Measurements from ENCODE around the gene MPPE1.
A peak's percentile ranks its signal among the peaks of the same experiment; 100 is the strongest.
"Not testable (repeated sequence)": the region's sequence is repeated elsewhere in the genome, so short reads cannot be mapped to it uniquely, and the experiment has no call there.

MPPE1 gene

DNA sequence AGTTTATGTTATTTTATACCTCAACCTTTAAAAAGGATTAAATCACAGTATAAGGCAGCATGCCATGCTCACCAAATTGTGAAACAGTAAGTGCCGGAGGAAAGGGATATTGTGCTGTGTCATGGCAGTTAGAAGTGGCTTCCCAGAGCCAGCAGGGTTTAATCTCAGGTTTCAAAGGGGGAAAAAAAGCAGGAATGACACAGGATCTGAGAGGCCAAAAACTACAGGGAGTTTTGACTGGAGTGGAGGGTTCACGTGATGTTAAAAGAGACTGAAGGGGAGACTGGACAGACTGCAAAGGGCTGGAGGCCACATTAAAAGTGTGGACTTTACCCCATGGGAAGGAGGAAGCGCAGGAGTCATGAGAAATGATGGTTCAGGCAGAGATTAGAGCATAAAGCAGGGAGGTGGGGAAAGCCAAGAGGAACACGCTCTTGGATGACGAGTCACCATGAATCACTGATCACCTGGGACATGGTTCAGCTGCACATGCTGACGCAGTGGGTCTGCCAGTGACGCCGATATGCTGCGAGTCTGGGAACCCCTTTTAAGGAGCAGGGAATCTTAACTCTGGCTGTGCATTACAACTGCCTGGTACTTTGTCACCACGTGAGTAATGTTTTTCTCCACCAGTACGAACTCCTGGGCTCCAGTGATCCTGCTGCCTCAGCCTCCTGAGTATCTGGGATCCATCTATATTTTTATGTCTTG, 50.8 kb downstream of the MPPE1 start:
- no peak for DNase-seq (ENCODE audit: low spot score)

DNA sequence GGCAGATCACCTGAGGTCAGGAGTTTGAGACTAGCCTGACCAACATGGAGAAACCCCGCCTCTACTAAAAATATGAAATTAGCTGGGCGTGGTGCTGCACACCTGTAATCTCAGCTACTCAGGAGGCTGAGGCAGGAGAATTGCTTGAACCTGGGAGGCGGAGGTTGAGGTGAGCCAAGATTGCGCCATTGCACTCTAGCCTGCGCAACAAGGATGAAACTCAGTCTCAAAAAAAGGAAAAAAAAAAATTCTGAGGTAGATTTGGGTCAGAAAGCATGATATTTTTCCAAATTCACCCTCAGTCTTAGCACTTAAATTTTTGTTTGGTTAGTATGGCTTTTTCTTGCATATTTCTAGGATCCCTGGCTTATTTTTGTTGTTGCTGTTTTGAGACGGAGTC, 53.6 kb downstream of the MPPE1 start:
- DNase-seq (ENCODE audit: low spot score): not testable (repeated sequence)

DNA sequence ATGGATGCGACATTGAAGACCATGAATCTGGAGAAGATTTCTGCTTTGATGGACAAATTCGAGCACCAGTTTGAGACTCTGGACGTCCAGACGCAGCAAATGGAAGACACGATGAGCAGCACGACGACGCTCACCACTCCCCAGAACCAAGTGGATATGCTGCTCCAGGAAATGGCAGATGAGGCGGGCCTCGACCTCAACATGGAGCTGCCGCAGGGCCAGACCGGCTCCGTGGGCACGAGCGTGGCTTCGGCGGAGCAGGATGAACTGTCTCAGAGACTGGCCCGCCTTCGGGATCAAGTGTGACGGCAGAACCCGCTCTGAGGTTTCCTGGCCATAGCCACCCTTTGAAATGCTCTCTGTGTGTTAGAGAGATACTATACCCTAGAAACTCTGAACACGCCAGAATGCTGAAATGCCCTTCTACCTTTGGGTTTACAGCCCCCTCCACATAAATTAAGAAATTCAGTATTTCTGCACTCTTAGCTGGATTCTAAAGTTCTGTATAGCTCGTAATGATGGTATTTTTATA, 56.2 kb downstream of the MPPE1 start:
- DNase-seq (ENCODE audit: low spot score): peak; percentile 24

DNA sequence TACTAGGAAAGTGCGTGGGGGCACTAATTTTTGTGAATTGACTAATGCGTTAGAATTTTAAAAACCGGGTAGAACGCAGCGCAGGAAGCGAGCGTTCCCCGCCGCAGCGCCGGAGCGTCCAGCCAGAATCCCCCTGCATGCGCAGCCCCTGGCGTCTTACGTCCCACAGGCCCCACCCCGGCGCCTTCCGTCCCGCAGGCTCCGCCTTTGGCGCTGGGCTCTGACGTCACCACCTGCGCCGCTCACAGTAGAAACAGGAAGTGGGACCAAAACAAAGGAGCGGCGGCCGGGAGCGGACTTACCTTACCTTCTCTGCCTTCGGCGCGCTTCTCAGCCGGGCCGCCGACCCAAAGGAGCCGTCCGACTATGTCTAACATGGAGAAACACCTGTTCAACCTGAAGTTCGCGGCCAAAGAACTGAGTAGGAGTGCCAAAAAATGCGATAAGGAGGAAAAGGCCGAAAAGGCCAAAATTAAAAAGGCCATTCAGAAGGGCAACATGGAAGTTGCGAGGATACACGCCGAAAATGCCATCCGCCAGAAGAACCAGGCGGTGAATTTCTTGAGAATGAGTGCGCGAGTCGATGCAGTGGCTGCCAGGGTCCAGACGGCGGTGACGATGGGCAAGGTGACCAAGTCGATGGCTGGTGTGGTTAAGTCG, 56.8 kb downstream of the MPPE1 start, which contains the start of gene CHMP1B:
CHMP1B (plus strand) TSS at position 268 of the 660 bp plus-strand sequence; CDS start at position 367, 99 bp downstream.
- peak; percentile 97 for DNase-seq (ENCODE audit: low spot score)

DNA sequence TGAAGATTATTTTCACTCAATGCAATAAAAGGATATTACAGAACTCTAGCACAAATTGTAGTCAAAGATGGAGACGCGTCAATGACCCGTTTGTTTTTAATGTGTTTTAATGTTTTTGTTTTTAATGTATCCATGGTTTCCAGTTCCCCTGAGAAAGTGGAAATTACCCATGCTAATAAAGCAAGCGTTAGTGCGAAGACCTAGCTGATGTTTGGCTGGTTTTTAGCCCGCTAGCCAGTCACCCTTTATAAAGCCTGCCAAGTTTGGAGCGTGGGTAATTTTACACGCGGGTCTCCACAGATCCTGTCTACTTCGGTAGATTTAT, 57.3 kb downstream of the MPPE1 start:
- no peak for DNase-seq (ENCODE audit: low spot score)

DNA sequence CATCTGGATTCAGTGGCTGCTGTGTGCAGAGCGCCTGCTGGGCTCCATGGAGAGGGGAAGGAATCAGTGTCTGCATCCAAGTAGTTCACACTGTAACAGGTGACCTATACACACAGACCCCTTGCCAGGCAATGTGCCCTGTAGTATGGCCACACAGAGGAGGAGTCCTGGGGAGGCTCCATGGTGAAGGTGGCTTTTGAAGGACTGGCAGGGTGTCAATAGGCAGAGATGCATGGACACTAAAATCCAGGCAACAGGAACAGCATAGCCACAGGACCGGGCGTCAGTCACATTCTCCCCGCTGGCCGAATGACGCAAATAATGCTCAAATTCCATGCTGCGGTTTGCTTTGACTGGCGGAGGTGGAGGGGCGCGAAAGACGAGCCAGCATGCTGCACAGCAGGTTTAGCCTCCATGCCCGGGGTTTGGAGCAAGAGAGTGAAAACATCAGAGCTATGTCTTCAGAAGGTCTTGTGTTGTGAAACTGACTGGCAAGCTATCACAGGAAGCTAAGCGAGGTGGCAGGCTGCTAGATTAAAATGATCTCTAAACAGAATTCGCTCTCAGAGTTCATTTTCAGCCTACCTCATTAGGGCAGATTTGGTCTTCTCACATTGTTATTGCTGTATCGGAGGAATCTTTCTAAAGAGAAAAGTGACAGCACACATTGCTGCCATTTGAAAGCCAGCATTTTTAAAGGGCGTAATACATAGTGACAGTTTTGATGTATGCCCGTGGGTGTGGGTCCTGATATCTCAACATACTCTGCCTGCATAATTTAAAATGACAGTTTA, 58.1 kb downstream of the MPPE1 start:
- peak; percentile 70 for DNase-seq (ENCODE audit: low spot score)

DNA sequence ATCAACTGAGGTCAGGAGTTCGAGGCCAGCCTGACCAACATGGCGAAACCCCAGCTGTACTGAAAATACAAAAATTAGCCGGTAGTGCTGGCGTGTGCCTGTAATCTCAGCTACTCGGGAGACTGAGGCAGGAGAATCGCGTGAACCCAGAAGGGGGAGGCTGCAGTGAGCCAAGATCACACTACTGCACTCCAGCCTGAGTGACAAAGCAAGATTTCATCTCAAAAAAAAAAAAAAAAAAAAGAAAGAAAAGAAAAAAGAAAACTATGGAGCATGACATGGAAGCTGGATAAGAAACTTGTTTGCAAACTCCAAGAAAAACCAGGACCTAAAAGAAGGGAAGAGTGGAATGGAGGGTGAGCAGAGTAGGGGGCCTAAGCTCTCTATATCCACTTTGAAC, 58.8 kb downstream of the MPPE1 start:
- no peak for DNase-seq (ENCODE audit: low spot score)

DNA sequence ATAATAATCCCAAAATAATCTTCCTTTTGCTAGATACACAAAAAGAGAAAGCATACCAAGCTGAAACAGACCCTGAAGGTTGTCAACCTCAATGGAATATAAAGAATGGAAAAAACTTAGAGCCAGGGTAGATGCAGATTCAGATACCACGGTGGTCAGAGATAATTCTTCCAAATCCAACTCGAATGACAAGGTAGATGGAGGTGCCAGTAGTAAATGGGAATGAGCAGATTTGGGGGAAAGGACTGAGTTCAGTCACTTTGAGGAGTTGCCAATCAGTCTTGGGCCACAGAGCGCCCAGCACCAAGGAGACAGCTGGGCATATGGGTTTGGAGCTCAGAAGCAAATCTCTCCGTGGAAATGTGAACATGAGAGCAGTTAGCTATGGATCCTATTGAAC, 60.3 kb downstream of the MPPE1 start:
- DNase-seq (ENCODE audit: low spot score): no peak

DNA sequence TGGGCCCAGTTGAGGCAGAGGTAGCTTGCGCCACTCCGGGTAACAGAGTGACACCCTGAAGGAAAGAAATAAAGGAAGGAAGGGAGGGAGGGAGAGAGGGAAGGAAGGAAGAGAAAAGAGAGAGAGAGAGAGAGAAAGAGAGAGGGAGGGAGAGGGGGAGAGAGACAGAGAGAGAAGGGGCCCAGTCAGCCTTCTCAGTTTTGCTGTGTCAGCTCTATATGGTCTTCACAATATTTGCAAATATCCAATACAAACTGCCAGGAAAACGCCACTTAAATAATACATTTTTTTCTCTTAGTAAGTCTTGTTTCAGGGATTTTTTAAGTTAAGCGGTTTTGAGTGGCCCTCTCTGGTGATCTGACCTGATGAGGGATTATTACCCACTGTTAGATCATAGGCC, 62.5 kb downstream of the MPPE1 start:
- no peak for DNase-seq (ENCODE audit: low spot score)

DNA sequence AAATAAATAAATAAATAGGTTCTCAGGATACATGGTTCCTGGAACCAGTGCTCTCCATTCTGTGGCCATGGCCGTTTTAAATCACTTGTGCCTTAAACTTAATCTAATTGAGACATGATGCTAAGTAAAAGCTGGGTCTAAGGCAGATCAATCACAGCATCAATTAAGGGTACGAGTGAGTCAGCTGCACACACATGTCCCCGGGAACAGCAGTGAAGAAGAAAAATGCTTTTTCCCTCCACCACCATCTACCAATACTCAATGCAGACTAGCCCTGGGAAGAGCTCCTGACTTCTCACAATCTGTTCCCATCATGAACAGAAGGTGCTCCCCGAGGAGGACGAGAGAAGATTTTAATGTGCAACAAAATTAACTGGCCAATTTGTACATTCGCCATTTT, 63.7 kb downstream of the MPPE1 start:
- no peak for DNase-seq (ENCODE audit: low spot score)

DNA sequence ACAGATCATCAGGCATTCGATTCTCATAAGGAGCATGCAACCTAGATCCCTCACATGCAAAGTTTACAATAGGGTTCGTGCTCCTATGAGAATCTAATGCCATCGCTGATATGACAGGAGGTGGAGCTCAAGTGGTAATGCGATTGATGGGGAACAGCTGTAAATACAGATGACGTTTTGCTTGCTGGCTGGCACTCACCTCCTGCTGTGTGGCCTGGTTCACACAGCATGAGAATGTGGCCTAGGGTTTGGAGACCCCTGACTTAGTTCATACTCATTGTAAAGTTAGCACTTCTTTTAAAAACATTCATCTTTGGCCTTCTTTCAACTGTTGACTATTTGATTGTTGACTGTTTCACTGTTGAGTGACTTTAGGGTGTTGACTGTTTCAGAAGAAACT, 65.6 kb downstream of the MPPE1 start:
- no peak for DNase-seq (ENCODE audit: low spot score)

DNA sequence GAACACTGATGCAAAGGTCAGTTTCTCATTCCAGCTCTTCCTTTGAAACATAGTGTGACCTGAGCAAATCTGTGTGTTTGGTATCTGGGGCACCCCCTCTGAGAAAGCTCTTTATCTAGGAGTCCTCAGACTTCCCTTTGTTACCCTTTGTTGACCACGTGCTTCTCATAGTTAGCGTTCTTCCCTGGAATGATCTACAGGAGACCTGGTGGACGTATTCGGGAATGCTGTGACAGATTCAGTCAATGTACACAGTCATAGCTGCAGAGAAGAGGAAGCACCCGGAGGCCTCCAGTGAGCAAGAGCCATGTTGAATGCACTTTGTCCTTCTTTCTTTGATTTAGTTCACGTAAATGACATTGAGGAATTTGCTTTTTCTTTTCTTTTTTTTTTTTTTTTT, 67.6 kb downstream of the MPPE1 start:
- DNase-seq (ENCODE audit: low spot score): no peak

DNA sequence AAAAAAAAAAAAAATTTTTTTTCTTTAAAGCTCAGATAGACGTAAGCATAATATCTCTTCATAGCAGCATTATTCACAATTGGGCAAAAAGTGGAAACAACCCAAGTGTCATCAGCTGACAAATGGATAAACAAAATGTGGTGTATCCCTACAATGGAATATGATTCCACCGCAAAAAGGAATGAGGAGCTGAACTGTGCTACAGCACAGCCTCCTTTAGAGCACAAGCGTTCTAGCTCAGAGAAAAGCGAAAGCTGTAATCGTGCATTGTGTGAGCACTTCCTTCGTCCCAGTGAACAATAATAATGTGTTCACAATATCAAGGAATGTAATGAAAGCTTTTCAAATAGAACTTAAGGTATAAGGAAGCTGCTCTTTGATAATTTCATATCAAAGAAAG, 68.6 kb downstream of the MPPE1 start:
- DNase-seq (ENCODE audit: low spot score): no peak

DNA sequence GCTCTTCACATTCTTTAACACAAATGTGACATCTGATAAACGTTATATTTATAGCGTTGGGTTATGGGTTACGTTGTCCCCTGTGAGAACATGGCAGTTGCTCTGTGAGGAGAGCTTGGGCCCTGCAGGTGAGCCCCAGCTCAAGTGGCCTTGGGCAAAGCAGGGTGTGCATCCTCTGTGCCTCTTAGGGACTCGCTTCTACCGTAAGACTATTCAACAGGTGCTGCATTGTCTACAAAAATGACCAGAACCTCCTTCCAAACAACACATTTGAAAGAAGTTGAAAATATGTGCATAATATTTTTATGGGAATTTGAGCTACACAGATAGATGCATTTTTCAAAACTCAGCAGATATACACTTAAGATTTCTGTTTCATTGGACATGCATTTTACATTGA, 73.3 kb downstream of the MPPE1 start:
- no peak for DNase-seq (ENCODE audit: low spot score)
